Fibroblast of skin of right biceps (primary cell): ENCODE results near the gene NAA50.

Source experiments
- DNase-seq: peaks from one replicate; pipeline ENCODE4 v3.0.0-alpha.2; 2013

The NAA50 gene

GRCh38 chr3:113684271-113684819 lies 61.7 kb downstream of the NAA50 start:
- no peak for DNase-seq

- no peak for DNase-seq
These were observed 67.3 kb downstream of the NAA50 start for GRCh38 chr3:113678773-113679172.

DNA sequence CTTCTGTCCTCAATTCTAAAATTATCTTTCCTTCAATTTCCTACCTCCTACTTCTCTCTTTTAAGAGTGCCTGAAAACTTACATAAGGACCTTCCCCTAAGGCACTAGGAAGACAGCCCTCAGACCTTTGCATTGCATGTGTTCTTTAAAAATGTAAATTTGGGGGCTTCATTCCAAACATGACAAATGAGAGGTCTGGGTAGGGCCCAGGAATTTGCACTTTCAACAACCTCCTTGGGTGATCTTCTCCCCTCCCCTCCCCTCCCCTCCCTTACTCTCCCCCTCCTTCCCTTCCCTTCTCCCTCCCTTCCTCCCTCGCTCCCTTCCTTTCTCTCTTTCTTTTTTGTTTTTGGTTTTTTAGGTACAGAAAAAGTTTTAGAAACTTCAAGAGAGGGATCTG lies 68.3 kb downstream of the NAA50 start:
- DNase-seq = no peak

GRCh38 chr3:113676261-113676660 lies 69.8 kb downstream of the NAA50 start:
- DNase-seq = no peak

- DNase-seq = no peak
These were observed 72.5 kb downstream of the NAA50 start for GRCh38 chr3:113673593-113673992.

DNA sequence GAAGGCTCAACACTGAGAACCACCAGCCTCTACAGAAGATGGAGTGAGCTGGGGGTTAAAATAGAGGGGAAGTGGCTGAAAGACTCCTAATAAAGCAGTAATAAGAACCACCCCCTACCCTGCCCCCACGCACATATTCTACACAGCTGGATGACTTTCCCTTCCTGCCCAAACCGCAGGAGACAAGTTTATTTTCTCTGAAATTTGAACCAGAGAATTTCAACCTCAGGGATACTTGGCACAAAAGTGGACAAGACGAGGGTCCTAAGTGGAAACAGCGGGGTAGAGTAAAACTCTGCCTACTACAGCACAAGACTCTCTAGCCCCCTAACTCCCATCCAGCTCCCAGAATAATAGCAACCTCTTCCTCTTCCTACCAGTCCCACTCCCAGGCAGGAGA lies 78.0 kb downstream of the NAA50 start:
- DNase-seq = peak; percentile 64
